Stimulated activated CD8-positive, alpha-beta memory T cell treated with anti-CD3 and anti-CD28 coated beads, Interleukin-2, amount 100 ng/mL, for 1 hour (primary cell): ENCODE measurements around the gene BUB3.

Source experiments
- DNase-seq, 2 donors: peaks; one replicate each; pipeline ENCODE4 v3.0.0-alpha.2; 2020; ENCODE audit warnings: low read depth in 2 of 2

BUB3 gene

GRCh38 chr10:123141791-123142700 is 12.2 kb upstream of the BUB3 start:
- no peak for DNase-seq

- no peak for DNase-seq
These were observed 11.5 kb upstream of the BUB3 start for GRCh38 chr10:123142701-123143161.

GRCh38 chr10:123143162-123143824 is 10.9 kb upstream of the BUB3 start:
- no peak for DNase-seq

- no peak for DNase-seq
These were observed 10.4 kb upstream of the BUB3 start for GRCh38 chr10:123143825-123144168.

- no peak for DNase-seq
These were observed 9.3 kb upstream of the BUB3 start for GRCh38 chr10:123144697-123145541.

GRCh38 chr10:123145542-123146012 is 8.6 kb upstream of the BUB3 start:
- DNase-seq, result no peak

- DNase-seq, result no peak
These were observed 7.9 kb upstream of the BUB3 start for GRCh38 chr10:123146013-123146893.

GRCh38 chr10:123146894-123147634 is 7.1 kb upstream of the BUB3 start:
- DNase-seq, result no peak

GRCh38 chr10:123147635-123148413 is 6.4 kb upstream of the BUB3 start, which contains the start of gene HMX2:
Gene HMX2 (plus strand): TSS chr10:123148136. CDS start chr10:123148379, 243 bp downstream.
- DNase-seq, result no peak

- no peak for DNase-seq
These were observed 5.6 kb upstream of the BUB3 start for GRCh38 chr10:123148414-123149161.

GRCh38 chr10:123149162-123149567 is 5.0 kb upstream of the BUB3 start:
- no peak for DNase-seq

- DNase-seq, result no peak
These were observed 4.5 kb upstream of the BUB3 start for GRCh38 chr10:123149568-123150270.

- no peak for DNase-seq
These were observed 3.8 kb upstream of the BUB3 start for GRCh38 chr10:123150271-123150985.

- no peak for DNase-seq
These were observed 3.0 kb upstream of the BUB3 start for GRCh38 chr10:123150986-123151736.

- DNase-seq, result no peak
These were observed 2.5 kb upstream of the BUB3 start for GRCh38 chr10:123151737-123152135.

GRCh38 chr10:123153486-123154091 is 613 bp upstream of the BUB3 start:
- DNase-seq, result no peak
